Testis (tissue), 2 donors: ENCODE measurements around the gene COBL.

Source experiments
- CTCF ChIP-seq, 3 experiments: fragments of 450-650 bp in 2 of 3; fragments of 200-600 bp in 1 of 3; sonication (generic) in 1 of 3; IDR thresholded peaks; one replicate each; pipeline ENCODE4 v1.5.1; 2016 to 2019; ENCODE audit warnings: antibody characterized with exemption in 3 of 3, mild to moderate bottlenecking in 2 of 3, moderate library complexity in 1 of 3
- POLR2A ChIP-seq: fragments of 450-650 bp; IDR thresholded peaks from one replicate; pipeline ENCODE4 v1.6.1; 2017; ENCODE audit warnings: antibody characterized with exemption, mild to moderate bottlenecking, moderate library complexity

GRCh38 chr7:51016546-51016945 is 300.1 kb downstream of the COBL start:
- TF ChIP-seq CTCF (IDR thresholded peaks at IDR 0.05) (no peak), POLR2A (no peak)
